GM21723 (cell line): Measurements from ENCODE around the gene DNAH9.

Experiments
- ATAC-seq: cut with Tn5 transposase; IDR thresholded peaks from one replicate; pipeline ENCODE4 v1.9.1; 2021; ENCODE audit warnings: mild to moderate bottlenecking, moderate library complexity; ENCODE audit not compliant: unreplicated experiment

Gene DNAH9

DNA sequence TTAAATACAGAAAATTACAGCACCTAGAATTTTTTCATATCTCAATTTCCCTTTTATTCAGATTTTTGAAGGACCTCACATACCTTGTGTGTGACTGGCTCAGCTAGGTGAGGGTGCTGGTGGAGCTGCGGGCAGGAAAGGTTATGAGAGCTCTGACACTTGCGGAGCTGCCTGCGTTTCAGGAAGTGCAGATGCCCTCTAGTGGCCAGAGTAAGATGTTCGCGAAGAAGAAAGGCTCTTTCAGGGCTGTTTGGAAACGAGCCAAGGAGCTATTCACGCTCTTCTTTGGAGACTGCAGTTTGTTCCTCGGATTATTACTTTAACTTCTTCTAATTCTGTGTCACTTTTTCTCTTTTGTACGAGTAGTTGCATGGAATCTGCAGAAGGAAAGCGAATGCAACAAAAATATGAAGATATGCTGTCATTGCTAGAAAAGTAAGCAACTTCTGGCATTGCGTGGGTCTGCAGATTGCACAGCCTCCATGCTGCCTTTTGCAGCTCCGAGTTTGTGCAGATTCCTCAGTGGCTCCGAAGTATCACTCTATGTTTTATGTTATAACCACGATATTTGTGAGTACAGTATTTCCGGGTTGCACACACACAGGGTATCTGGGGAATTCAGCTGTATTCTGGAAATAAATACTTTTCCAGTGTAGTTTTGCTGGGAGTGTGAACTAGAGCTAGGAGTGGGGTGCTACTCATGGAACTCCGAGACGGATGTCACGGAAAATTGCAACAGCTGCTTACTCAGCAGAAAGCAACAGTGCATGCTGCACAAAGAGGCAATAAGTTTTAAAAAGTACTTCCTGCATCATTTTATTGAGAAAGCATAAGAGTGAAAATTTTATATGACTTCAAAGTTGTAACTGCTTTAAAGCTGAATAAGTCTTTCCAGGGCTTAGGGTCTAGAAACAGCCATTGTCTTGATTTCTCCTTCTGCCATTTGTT, 46.3 kb downstream of the DNAH9 start:
- no peak for ATAC-seq

DNA sequence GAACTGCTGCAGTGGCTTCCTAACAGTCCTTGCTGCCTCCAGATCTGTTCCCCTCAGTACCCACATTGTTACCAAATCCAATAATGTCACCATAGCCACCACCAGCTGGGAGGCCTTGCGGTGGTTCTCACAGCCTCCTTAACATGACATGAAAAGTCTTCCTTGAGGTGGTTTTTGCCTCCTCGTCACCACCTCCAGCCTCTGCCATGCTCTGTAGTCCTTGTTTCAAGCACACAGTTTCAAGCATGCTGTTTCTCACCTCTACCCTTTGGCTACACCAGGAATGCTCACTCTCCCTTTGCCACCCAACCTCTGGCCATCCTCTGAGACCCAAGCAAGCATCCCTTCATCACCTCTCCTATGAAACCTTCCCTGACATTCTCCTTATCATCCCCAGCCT, 47.2 kb downstream of the DNAH9 start:
- ATAC-seq: no peak

DNA sequence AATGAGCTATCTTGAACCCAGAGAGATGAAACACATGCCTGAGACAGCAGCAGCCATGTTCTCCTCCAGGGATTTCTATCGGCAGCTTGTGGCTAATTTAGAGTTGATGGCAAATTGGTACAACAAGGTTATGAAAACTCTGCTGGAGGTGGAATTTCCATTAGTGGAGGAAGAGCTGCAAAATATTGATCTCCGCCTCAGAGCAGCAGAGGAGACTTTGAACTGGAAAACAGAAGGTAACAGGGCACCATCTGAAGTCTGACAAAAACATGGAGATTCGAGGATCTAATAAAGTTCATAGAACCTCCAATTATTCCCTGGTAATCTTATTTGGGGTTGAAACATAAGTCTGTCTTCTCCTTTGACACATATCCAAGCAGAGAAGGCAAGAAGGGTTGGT, 52.8 kb downstream of the DNAH9 start:
- ATAC-seq: no peak

DNA sequence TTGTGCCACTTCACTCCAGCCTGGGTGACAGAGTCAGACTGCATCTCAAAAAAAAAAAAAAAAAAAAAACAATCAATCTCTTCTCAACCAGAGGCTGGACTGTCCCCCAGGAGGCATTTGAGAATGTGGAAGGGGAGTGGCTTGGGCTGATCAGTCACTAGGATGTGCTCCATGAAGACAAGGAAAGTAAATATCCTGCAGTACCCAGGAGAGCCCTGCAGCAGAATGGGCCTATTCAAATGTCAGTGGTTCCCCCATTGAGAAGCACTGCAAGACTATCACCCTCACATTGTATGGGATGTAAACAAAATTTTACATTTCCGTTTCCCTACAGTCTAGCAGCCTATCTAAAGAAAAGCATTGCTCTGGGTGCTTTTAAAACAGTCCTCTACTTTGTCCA, 70.3 kb downstream of the DNAH9 start:
- no peak for ATAC-seq

DNA sequence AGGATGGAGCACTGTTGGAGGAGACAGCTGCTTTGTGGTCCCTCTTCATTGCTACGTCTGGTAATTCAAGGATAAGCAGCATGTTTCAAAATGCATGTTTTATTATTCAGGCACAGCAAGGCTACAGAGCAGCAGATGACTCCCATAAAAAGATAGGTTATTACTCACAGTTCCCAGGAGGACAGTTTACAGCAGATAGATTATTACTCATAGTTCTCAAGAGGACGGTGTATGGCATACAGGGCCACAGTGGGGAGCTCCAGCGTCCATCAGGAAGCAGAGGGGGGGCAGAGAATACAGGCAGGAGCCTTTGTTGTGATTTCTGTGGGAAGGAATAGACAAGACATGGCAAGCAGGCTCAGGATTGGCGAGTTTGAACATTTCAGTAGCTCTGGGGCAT, 72.9 kb downstream of the DNAH9 start:
- ATAC-seq: no peak

DNA sequence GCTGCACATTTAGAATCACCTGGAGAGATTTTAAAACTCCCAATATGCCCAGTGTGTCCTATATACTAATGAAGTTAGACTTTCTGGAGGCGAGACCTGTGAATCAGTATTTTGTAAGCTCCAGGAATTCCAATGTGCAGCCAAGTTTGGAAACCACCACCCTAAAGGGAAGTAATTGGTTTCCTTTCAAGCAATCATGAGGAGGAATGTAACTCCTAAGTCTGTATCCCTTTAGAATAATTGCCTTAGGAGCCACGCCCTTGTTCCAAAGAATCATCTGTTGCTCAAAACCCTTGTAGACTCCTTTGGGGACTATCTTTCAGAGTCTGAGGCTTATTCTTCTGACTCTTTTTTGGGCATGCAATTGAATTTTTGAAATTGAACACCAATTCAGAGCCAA, 84.4 kb downstream of the DNAH9 start:
- ATAC-seq: no peak

DNA sequence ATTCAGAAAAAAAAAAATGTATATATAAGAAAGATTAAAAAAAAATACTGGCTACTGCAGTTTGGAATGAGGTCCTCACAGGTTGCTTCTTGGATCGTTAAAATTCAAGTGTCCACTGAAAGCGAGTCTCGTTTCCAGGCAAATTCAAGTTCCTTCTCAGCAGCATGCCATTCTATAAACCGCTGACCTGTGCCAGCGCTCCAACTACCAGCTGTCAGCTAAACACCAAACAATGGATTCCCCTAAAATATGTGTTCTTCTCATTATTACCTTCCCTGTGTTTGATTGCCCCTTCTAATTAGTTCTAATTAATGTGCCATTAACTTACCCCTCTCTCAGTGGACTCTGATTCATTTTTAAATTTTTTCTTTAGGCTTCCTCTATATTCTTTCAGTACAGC, 92.4 kb downstream of the DNAH9 start:
- ATAC-seq: no peak

DNA sequence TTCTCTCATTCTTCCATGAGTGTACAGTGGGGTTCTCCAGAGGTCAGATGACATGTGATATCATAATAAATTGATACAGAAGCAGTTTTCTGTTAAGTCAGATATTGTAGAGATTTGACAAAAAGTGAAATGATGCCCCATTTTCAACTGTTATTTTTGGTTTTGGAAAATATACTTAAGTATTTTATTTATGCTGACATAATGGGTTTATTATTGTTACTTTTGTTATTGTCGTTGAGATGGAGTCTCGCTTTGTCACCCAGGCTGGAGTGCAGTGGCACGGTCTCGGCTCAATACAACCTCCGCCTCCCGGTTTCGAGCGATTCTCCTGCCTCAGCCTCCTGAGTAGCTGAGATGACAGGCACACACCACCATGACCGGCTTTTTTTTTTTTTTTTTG, 94.4 kb downstream of the DNAH9 start:
- no peak for ATAC-seq

DNA sequence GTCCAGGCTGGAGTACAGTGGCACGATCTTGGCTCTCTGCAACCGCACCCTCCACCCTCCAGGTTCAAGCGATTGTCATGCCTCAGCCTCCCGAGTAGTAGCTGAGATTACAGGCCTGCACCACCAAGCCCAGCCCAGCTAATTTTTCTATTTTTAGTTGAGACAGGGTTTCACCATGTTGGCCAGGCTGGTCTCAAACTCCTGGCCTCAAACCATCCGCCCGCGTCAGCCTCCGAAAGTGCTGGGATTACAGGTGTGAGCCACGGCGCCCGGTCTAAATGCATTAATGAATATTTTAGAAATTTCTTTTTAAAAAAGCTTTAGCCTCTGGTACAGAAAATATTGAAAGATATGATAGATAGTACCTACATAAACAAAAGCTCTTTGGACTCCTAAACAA, 95.0 kb downstream of the DNAH9 start:
- ATAC-seq: no peak

DNA sequence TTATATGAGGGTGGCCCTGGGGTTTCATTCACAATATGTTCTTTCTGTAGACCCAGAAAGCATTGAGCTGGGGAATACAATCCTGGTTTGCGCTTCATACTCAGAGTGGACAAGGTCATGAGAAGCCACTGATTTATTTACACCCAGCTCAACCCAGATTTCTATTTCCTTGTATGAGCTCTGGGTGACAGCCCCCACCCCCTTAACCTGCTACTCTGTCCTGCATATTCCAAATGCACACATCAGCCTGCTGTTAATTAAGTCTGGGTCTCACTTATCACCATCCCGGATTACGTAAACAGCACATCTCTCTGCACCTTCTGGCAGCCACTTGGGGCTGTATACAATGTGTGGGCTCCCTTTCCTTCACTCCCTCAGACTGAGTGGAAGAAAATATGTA, 102.4 kb downstream of the DNAH9 start:
- no peak for ATAC-seq

DNA sequence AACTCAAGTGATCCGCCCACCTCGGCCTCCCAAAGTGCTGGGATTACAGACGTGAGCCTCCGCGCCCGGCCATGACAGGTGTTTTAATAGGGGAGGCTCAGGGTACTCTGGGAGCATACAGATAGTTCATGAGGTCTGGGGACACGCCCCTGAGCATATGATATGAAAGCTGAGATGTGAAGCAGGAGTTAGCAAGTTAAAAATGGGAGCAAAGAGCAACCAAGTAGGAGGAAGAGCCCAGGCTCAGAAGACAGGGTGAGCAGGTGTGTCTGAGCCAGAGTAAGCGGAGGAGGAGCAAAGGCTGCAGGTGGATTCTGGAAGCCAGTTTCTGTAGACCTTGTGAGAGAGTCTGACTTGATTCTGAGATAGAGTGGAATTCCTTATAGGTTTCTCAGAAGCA, 103.6 kb downstream of the DNAH9 start:
- ATAC-seq: no peak

DNA sequence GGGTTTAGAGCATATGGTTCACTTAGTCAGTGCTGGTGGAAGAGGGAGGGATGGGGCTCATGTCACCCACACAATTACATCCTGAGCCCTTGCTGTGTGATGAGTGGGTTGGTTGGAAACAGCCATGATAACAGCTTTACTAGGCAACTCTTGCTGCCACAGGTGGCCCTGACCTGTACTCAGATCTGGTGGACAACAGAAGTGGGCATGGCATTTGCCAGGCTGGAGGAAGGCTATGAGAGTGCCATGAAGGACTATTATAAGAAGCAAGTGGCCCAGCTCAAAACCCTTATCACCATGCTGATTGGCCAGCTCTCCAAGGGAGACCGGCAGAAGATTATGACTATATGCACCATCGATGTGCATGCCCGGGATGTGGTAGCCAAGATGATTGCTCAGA, 105.8 kb downstream of the DNAH9 start:
- ATAC-seq: no peak

DNA sequence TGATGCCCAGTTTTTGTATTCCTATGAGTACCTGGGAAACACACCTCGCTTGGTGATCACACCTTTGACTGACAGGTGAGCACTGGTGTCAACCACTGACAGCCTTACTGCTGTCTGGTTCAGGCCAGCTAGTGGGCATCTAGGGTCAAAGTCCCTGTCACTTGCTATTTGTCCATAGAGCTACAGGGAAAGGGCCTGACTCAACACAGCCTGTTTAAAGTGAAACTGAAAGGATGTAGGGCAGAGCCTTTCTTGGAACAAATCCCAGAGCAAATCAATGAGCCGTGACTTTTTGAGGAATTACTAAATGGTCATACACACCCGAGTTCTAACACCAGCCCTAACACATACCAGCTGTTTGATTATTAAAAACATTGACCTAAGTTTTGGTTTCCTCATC, 106.8 kb downstream of the DNAH9 start:
- ATAC-seq: no peak

DNA sequence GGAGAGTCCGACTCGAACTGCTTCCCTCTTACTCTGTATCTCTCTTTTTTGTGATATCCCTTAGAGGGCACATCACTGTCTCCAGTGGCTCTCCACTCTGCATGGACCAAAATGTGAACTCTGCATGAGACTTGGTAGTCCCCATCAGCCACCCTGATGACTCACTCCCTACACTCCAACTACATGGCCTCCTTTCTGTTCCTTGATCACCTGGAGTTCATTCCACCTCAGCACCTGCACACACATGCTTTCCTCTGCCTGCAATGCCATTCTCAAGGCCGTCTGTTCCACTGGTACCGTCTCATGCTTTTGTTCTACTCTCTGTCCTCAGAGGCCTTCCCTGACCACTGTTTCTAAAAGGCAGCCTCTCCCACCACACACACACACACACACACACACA, 109.3 kb downstream of the DNAH9 start:
- no peak for ATAC-seq

DNA sequence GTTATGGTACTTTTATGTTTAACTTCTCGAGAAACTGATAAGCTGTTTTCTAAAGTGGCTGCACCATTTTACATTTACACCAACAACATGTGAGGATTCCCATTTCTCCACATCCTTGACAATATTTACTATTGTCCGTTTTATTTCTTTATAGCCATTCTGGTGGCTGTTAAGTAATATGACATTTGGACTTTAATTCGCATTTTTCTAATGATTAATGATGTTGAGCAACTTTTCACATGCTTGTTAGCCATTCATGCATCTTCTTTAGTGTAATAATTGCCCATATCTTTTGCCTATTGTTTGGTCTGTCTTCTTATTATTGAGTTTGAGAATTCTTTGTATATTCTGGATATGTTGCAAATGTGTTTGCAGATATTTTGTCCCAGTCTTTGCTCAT, 114.2 kb downstream of the DNAH9 start:
- ATAC-seq: no peak

DNA sequence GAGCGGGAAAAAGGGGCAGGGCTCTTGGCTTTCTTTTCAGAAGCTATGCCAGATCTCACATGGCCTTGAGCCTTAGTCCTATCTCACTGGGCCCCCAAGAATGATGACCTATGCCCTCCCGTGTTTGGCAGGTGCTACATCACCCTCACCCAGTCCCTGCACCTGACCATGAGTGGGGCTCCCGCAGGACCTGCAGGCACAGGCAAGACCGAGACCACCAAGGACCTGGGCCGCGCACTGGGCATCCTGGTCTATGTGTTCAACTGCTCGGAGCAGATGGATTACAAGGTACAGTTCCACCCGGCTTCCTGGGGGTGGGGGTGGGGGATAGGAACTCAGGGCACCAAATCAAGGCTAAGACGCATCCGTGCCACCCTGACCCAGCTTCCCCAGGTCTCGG, 120.9 kb downstream of the DNAH9 start:
- ATAC-seq: no peak

DNA sequence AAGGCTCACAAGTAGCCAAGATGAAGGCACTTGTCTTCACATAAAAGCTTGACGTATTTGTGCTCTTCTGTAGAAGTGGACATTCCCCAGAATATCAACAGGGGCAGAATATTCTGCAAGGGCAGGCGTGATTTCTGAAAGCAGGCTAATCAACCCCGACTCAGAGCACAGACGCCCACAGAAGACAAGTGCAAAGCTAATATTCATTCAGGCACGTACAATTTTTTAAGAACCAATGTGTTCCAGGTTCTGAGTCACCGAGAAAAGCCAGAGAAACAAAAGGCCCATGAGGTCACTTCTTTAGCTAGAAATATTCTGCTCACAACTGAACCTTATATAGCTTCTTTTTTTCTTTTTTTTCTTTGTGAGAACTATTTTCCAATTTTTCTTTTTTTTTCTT, 121.6 kb downstream of the DNAH9 start:
- no peak for ATAC-seq

DNA sequence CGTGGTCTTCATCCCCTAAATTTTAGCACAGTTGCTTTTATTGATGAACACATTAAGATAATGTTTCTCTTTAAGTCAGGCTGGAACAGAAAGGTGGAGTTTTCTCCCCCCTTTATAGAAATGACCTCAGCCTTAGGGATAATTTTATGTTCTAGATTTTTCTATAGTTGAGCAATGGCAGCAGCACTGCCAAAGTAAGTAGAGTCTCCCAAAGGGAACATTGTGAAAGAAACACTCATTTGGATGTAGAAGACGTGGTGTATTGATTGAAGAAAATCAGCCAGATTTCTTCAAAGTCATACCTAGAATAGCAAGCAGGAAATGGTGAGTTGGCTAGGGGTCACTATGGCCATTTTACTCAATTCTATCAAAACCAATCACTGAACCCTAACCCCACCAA, 122.5 kb downstream of the DNAH9 start:
- no peak for ATAC-seq

DNA sequence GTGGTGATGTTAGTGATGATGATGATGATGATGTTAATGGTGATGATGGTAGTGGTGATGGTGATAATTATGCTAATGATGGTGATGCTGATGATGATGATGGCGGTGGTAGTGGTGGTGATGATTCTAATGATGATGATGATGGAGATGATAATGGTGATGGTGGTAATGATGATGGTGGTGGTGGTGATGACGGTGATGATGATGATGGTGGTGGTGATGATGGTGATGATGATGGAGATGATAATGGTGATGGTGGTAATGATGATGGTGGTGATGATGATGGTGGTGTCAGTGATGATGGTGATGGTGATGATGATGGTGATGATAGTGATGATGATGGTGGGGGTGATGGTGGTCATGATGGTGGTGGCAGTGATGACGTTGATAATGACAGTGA, 132.5 kb downstream of the DNAH9 start:
- no peak for ATAC-seq

DNA sequence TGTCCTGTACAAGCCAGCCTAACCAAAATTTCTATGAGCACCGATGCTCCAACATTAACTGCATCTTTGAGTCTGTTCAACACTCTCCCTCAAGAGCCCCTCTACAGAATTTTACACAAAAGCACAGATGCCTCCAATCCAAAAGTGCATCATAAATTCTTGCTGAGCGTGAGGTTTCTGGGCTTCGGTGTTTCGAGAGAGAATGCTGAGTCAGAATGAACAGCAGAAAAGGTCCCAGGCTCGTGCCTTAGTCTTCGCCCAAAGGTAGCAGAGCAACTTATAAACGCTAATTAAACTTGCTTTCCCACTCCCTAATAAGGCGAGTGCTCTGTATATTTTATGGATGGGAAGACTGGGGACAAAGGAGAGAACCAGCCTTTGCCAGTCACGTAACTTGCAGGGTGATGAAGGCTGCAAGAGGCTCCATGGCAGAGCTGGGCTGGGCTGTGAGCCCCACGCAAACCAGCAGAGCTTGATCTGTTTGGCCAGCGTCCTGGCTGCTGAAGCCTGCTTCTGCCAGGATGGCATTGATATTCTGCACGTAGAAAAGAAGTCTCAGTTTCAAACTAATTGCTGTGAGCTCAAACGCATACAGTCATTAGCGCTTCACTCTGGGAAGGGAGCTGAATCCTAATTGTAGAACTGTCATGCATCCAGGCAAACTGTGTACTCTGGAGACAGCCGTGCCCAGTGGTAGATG, 138.5 kb downstream of the DNAH9 start:
- no peak for ATAC-seq

DNA sequence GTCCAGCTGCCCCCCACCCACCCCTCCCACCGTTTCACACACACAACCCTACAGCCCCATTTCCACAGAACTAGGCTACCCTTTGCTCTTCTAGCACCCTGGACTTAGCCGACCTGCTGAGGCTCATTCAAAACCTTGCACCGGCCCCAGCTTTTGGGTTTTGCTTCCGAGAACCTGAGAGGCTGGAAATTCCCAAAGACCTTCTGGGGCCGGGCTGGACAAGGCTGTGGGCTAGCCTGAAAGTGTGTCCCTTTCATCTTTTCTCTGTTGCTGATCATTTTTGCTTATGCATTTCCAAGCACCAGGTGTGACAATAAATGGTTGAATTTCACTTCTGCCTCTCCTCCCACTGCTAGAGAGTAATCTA, 139.0 kb downstream of the DNAH9 start:
- ATAC-seq: no peak

DNA sequence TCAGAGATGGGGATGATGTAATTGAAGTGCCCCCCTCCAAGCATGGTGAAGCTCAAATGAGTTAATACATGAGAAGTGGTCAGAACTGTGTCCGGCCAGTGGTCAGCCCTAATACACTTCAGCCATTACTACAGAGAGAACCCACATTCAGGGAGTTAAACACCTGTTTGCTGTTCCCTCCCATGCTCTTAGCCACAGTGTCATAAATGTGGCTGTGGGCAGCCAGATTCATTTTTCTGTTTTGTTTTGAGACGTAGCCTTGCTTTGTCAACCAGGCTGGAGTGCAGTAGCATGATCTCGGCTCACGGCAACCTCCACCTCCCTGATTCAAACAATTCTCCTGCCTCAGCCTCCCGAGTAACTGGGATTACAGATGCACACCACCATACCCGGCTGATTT, 139.9 kb downstream of the DNAH9 start:
- no peak for ATAC-seq

DNA sequence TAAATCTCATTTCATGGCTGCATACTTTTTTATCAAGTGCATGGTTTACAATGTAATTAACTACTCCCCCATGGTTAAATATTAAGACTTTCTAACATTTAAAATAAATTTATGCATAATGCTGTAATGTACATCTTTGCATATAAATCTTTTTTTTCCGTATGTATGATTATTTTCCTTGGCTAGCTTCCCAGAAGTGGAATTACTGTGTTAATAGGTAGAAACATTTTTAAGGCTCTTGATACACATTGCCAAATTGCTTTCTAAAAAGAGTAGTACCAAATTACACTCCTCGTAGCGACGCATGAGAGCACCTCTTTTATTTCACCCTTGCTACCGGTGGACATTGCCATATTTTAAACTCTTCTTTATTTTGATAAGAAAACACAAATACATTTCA, 141.1 kb downstream of the DNAH9 start:
- no peak for ATAC-seq
